Urothelium cell line (cell line): ENCODE results near the gene MATN1.
A peak's percentile ranks its signal among the peaks of the same experiment; 100 is the strongest.

Experiments used
- DNase-seq: peaks from one replicate; pipeline ENCODE4 v3.0.0; 2011; ENCODE audit warnings: low spot score, mixed read lengths
- FAIRE-seq: peaks from 2 replicates; lab custom pipeline; 2011; peaks lifted over from hg19 to GRCh38; lab: Jason Lieb, UNC

Gene MATN1

DNA sequence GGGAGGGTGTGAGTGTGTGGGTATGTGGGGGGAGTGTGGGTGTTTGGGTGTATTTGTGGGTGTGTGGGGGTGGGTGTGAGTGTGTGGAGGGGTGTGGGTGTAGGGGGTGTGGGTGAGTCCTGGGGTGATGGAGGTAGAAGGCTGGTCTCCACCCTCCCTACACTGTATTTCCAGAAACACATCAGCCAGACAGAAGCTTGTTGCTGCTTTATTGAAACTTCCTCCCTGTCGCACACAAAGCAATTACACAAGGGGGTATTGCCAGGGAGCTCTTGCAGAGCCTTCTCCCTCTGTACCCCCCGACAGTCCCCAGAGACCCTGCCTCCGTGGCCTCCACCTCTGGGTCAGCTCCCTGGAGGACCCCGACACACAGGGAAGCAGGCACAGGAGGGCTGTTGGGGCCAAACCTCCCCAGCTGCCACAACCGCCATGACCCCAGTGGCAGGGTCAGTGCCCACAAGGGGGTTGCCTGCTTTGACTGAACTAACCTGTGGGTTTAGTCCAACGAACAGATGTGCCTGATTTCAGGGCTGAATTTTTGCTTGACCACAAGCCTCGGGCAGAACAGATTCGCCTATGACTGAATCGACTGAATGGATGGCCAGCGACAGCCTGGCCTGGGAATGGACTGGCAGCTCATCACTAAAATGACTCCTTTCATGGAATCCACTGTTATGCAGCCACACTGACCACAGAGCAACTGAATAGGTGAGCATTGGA, 9.1 kb upstream of the MATN1 start:
- DNase-seq = peak; percentile 29
- no peak for FAIRE-seq

DNA sequence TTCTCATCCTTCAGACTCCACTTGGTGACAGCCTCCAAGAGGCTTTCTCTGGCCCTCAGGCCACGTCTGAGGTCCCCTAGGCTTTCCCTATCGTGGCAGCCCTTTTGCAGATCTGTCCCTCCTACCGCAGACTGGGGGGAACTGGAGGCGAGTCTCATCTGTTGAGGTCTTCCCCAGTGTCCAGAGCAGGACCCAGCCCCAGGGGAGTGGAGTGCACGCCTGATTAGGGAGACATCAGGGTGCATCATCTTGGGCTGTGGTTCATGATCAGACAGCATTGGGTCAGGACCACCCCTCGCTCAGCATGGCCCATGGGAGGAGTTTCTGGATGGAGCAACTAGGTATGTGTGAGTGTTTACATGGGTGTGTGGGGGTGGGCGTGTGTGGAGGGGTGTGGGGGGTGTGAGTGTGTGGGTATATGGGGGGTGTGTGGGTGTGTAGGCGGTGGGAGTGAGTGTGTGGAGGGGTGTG, 8.5 kb upstream of the MATN1 start:
- FAIRE-seq (no peak), DNase-seq (no peak)

DNA sequence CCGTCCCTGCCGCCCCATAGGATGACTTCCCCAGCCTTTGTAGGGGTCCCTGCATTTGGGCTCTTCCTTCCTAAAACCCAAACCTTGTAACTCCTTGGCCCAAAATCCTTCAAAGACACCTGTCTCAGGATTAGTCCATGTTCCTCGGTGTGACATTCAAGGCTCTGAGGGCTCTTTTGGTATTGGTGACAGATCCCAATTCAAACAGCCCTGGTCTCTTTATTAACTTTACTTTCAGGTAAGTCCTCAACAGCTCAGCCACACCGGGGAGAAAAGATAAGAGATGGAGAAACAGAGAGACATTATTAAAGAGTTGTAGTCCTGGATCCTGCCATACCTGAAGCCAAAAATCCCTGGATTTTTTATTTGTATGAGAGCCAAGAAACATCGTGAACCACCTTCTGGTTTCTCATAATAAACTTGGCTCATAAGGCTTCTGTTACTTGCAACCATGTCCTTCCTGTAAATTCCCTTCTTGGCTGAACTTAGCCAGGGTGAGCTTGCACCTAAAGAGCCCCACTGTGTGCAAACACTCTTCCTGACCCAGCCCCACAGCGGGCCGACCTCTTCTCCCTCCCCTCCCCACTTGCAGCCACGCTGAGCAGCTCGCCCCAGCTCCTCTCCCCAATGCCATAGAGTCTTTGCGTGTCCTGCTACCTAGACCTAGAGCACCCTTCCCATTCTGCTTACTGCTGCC, 7.9 kb upstream of the MATN1 start:
- FAIRE-seq = no peak
- no peak for DNase-seq

DNA sequence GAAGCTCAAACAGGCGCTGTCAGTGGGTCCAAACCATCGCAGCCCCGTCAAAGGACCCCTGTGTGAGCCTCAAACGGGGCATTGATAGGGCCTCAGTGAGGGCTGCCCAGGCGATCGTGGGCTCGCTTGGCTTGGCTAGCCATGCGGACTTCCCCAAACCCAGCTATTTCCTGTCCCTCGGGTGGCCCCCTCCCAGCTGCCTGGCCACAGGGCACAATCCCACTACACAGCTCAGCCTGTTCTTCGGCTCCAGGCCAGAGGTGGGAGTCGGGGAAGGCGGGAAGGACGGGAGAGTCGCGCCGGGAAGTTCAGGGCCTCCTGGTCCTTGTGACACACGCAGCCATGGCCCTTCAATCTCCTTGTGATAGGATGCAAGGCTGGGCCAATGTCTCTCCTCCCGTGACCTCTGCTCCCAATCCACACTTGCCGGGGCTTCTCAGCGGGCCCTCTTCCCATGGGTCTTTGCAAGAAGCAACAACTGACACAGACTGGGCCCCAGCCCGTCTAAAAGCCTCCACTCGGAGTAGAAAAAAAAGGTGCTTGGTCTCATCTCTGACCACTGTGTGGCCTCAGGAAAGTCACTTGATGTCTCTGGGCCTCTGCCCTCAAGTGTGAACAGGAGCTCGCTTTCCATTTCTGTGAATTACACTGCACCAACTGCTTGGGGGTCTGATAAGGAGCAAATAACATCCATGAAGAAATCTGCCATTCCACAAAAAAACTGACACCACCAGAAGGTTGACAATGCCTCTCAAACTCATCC, 7.1 kb upstream of the MATN1 start:
- no peak for FAIRE-seq
- DNase-seq = no peak

DNA sequence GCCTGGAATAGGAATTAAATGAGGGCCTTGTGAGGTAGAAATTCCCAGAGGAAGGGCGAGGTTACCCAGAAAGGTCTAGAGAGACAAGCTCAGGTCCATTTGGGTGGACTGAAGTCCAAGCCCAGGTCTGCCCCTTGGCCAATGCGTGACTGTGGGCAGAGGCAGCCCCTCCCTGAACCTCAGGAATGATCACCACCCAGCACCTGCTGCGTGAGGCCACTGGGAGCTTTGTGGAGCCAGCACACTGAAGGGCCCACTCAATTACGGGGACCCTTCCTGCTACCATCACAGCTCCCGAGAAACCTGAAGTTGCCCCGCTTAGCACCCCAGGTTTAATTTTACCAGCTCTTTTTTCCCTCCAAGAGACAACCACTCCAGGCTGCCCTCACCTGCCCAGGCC, 6.5 kb upstream of the MATN1 start:
- FAIRE-seq (no peak), DNase-seq (no peak)

DNA sequence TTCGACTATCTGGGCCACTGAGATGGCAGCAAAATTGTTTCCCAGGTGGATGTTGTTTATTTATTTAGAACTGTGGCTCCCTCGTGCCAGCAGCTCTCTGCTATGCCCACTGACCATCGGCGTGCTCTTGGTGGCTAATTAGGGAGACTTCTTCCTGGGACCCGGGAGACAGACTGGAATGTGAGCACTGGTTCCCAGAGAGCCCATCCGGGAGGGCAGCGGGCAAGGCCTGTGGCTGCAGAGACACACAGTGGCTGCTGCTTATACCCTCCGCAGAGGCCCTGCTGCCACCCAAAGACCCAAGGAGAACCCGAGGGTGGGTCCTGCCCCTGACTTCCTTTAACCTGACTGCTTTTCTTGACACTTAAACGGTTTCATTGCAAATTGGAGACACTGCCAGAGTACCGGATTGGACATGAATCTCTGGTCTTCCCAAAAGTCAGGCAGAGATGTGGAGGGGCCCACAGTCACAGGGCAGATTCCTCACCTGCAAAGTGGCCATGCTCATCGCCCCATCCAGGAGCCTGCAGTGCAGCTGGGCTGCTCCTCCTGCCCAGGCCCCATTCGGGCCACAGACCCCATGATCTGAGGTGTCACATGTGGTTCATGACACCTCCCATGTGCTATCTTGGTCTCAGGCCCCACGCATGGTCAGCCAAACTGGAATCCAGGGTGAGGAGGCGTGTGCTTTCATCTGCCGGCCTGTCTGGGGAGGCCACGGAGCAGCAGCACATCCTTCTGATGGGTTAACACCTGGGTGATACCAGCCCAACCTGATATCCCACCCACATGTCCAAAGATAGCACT, 5.7 kb upstream of the MATN1 start:
- no peak for FAIRE-seq
- DNase-seq = no peak

DNA sequence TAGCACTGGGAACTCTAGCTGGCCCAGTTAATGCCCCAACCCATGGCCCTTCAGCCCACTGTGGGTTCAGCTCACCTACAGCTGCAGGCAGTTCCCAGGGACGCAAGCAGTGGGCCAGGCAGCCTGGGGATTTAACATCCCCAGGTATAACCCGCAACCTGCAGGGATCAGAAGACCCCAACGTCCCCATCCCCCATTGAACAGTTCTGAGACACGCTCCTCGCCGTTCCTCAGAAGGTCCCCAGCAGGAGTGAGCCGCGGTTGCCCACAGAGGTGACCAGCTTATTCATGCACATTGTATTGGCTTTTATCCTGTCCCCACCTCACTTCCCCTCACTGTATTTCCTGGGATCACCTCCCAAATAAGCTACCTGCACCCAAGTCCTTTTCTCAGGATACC, 5.0 kb upstream of the MATN1 start:
- no peak for FAIRE-seq
- no peak for DNase-seq

DNA sequence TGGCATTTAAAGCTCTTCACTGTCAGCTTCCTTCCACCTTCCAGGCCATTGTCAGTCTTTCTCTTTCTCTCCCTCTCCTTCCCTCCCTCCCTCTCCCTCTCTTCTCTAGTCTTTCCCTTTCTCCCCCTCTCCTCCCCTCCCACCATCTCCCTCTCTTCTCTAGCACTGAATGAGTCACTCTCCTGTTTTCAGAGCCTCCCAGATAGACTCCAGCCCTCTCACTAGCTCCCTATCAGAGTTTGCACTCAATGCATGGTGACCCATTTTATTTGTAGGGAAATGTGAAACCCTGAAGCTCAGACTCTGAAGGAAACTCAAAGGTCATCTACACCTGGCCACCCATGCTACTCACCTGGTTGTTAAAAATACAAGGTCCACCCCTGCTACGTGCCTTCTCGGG, 4.4 kb upstream of the MATN1 start:
- FAIRE-seq (no peak), DNase-seq (no peak)

DNA sequence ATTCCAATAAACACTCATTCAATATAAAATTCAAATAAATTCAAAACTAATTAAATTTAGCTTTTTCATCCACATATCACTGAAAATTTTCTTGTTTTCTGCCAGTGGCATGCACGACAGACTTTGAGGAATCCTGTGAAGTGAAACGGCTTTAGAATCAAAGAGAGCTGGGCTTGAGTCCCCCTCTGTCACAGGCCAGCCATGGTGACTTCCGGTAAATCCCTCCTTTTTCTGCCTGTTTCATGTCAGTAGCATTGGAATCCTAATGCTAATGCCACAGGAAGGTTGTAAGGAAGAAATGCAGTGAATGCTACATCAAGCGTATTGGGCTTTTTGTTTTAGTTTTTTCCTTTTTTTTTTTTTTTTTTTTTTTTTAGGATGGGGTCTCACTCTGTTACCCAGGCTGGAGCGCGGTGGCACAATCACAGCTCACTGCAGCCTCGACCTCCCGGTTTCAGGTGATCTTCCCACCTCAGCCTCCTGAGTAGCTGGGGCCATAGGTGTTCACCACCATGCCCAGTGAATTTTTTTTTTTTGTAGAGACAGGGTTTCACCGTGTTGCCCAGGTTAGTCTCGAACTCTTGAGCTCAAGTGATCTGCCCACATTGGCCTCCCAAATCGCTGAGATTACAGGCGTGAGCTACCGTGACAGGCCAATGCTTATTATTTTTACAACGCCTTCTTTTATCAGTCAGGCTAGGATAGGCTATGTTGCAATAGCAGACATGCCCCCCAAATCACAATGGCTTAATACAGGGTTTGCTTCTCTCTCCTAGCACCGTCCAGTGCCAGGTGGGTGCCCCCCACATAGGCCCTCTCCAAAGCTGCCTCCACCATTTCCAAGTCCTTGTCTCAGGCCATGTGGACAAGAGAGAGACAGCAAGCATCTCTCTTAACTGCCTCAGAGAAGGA, 3.6 kb upstream of the MATN1 start:
- DNase-seq (no peak), FAIRE-seq (no peak)

DNA sequence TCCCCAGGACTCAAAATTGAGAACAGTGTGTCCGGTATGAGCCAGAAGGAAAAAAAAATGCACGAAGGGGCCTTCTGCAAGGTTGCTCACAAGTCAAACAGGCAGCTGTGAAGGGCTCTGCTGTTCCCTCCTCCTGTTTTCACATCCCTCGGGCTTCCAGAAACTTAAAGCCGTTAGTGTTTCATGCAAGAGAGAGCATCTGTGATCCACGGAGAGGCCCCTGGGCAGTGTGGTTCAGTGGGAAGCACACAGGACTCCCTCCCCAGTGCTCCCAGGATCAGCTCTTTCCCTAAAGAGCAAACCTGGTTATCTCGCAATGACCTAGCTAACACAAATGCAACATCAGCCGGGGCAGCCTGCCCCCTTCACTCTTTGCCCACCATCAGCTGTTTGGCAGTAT, 2.9 kb upstream of the MATN1 start:
- FAIRE-seq = no peak
- no peak for DNase-seq

DNA sequence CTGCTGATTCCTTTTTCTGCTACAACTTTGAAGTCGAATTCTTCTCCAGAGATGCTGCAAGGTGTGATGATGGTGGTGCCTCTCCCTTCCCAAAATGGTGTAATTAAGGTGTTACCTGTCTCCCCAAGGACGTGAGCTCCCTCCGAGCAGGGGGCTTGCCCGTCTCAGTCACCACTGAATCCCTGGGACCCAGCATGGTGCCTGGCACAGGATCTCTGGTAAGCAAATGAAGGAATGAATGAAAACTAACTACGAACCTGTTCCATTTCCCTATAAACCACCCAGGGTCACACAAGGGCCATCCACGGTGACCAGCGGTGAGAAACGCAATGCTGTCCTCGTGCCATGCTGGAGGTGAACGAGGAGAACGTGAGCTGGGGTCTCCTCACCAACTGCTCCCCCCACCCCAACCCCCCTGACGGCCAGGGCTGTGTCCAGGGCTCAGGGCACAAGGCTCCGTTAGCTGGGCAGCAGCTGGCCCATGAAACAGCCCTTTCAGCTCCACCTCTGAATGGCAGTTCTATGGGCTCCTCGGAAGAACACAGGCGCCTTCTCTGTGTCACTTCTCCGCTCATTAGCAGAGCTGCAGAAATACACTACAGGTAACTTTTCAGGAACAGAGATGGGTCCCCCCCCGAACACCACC, 2.2 kb upstream of the MATN1 start:
- DNase-seq (no peak), FAIRE-seq (peak; percentile 59)

DNA sequence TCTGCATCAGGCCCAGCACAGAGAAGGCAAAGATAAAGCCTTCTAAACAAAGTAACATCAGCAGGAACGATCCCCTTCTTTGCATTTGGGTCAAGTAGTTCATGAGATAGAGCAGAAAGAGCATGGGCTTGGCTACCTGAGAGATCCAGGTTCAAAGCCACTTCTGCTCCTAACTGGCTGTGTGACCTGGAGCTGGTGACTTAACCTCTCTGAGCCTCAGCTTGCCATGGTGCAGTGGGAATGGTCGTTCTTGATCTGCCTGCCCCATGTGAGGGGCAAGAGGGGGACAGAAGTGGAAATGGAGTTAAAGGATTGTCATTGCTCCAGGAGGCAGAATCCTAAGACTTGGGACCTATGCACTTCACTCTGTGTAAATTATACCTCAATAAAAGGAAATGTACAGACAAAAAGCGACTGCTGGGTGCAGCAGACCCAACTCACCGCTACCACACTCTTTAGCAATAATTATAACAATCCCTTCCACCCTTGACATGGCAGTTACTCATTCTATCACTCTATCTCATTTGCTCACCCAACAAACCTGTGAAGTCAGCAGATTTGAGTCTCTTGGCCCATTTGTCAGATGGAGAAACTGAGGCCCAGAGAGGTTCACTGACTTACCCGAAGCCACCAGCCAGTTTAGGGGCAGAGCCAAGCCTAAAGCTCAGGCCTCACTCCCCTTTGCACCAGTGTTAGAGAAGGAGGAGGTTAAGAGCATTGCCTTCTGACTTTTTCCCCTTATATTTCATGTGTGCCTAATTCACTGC, 1.5 kb upstream of the MATN1 start:
- FAIRE-seq = no peak
- DNase-seq = no peak

DNA sequence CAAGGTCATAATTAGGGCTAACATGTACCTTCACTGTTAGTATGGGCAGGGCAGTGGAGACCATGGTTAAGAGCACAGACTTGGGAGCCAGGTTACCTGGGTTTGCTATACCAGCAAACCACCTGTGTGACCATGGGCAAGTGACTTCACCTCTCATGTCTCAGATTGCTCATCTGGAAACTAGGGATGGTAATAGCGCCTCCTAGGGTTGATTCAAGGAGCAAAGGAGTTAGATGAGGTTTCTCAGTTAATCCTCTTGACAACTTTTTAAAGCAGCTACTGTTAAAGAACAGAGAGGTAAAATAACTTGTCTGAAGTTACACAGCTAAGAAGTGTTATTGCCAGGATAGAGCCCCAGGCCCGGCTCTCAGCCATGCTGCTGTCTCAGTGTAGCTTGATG, 790 bp upstream of the MATN1 start:
- DNase-seq (no peak), FAIRE-seq (no peak)

DNA sequence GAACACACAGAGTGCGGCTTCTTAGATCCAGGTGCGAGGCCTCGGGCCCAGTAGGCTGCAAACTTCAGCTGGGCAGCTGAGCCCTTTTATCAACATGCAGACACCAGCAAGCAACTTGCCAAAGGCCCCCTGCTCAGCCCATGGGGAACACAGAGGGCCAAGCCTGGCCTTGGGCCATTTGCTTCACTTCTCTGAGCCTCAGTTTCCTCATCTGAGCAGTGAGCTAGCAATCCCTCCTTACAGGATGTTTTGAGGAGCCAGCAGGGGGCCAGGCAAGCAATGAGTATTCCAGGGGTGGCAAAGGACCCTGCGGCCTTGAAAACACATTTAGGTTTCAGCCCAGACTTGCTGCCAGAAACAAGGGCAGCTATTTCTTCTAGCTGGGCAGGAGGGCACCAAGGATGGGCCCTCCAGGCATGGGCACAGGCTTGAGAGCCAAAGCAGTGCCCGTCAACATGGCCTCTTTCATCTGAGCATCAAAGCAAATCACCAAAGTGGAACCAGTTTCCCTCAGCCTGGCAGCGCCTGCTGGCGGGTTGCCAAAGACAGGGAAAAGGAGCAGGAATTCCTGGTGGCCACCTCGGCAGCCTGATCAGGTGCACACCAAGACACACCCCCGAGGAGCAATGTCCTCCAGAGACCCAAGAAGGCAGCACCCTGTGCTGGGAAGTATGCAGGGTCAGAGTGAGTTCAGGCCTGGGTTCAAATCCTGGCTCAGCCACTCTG, 1.4 kb downstream of the MATN1 start:
- FAIRE-seq (no peak), DNase-seq (no peak)

DNA sequence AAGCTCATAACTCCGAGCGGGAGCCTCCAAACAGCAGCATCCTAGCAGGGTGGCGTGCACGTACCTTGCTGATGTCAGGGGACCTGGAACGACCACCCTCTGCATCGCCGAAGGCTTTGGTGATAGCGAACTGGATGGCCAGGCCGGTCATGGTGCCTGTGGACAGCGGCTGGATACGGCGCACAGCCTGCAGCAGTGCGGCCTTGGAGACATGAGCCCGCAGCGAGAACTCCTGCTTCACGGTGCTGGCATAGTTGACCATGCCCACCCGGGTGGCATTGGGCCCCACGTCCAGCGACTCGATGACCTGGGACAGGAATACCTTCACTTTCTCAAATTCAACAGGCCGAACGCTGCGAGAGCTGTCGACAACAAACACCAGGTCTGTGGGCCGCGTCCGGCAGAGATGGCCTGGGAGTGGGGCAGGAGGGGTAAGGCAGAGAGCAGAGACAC, 2.0 kb downstream of the MATN1 start:
- FAIRE-seq = no peak

DNA sequence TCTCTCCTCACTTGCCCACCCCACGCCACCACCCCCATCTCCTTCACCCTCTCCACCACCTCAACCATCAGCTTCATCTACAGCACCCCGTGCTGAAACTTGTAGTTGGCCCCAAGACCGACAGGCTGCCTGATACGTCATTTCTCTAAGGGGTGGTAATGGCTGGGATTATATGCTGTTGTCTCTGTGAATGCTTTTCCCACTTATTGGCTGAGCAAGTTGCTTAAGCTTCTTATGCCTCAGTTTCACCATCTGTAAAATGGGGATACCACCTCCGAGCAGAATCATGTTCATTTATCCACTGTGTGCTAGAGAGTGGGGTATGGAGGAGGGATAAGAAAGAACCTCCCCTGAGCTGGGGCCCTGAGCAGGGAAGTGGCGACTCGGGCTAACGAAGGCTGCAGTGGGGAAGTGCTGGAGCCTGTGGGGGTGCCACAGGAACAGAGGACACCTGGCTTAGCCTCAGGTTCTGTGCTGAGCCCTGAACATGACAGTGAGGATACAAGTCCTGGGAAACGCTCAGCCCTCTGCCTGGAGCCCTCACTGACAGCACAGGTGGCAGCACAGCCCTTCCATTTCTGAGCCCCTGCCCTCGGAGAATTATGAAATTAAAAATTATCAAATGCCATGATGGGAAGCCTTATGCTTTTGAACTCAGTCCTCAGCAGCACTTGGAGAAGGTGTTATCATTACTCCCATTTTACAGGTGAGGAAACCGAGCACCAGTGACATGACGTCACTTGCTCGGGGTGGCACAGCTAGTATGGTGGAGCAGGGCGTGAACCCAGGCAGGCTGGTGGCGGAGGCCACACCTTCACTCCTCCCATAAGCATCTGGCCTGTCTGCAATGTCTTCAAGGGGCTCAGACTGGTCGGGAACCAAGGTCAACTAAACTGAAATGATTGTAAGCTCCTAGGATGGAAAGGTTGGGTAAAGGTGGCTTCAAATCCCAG, 2.8 kb downstream of the MATN1 start:
- no peak for FAIRE-seq
- no peak for DNase-seq

More for the DNA sequence above, 2.0 kb downstream of the MATN1 start:
- DNase-seq = no peak
